Liver (tissue), 9 donors: ENCODE data around the gene WWC2. TPM values are rescaled to one million over a fixed set of nuclear protein-coding genes. Genes with fewer than 3 reads are reported as not detected.

ENCODE experiments used
- DNase-seq: peaks from one replicate; pipeline ENCODE4 v3.0.0-alpha.2; 2017; ENCODE audit warnings: low spot score
- H3K27ac ChIP-seq, 2 donors: one replicate each; pipeline ENCODE4 v1.7.0; 2013; ENCODE audit warnings: inconsistent platforms in 2 of 2, low read length in 2 of 2, control low read depth in 1 of 2, low read depth in 1 of 2, mild to moderate bottlenecking in 1 of 2
- H3K27me3 ChIP-seq, 4 donors: one replicate each; pipeline versions ENCODE4 v1.6.1 to v1.7.0; 2013; ENCODE audit warnings: low read length in 3 of 4, inconsistent platforms in 1 of 4, mild to moderate bottlenecking in 1 of 4, moderate library complexity in 1 of 4; ENCODE audit not compliant: control insufficient read depth in 4 of 4, insufficient read depth in 4 of 4
- H3K36me3 ChIP-seq, 4 donors: one replicate each; pipeline versions ENCODE4 v1.6.1 to v1.7.0; 2013; ENCODE audit warnings: low read length in 3 of 4, mild to moderate bottlenecking in 3 of 4, low read depth in 1 of 4, moderate library complexity in 1 of 4; ENCODE audit not compliant: control insufficient read depth in 4 of 4, insufficient read depth in 3 of 4
- H3K4me1 ChIP-seq, 4 donors: one replicate each; pipeline versions ENCODE4 v1.6.1 to v1.7.0; 2013; ENCODE audit warnings: low read length in 3 of 4, mild to moderate bottlenecking in 3 of 4, moderate library complexity in 1 of 4; ENCODE audit not compliant: control insufficient read depth in 4 of 4, insufficient read depth in 4 of 4
- H3K4me3 ChIP-seq, 3 donors: one replicate each; pipeline versions ENCODE4 v1.6.1 to v1.7.0; 2013; ENCODE audit warnings: low read length in 3 of 3, control low read depth in 1 of 3, low read depth in 1 of 3, mild to moderate bottlenecking in 1 of 3
- H3K9ac ChIP-seq, 2 donors: one replicate each; pipeline ENCODE4 v1.7.0; 2013; ENCODE audit warnings: low read length in 2 of 2, mild to moderate bottlenecking in 2 of 2, moderate library complexity in 2 of 2, control low read depth in 1 of 2, low read depth in 1 of 2
- H3K9me3 ChIP-seq, 4 donors: one replicate each; pipeline versions ENCODE4 v1.6.1 to v1.7.0; 2013; ENCODE audit warnings: low read length in 3 of 4; ENCODE audit not compliant: control insufficient read depth in 4 of 4
- EGR1 ChIP-seq, 2 donors: IDR thresholded peaks; 2 replicates each; pipeline ENCODE4 v1.6.1; 2016 to 2018; ENCODE audit warnings: antibody characterized with exemption in 2 of 2, low read depth in 2 of 2
- FOXA1 ChIP-seq: IDR thresholded peaks from 2 replicates; pipeline ENCODE4 v1.6.1; 2016; ENCODE audit warnings: antibody characterized with exemption
- FOXA2 ChIP-seq: IDR thresholded peaks from 2 replicates; pipeline ENCODE4 v1.6.1; 2016; ENCODE audit warnings: antibody characterized with exemption
- HNF4A ChIP-seq, 2 donors: conservative IDR thresholded peaks; 2 replicates each; pipeline ENCODE4 v1.6.1; 2016; ENCODE audit warnings: antibody characterized with exemption in 2 of 2, mild to moderate bottlenecking in 2 of 2
- HNF4G ChIP-seq: IDR thresholded peaks from 2 replicates; pipeline ENCODE4 v1.6.1; 2016; ENCODE audit warnings: antibody characterized with exemption
- NR2F2 ChIP-seq: IDR thresholded peaks from 2 replicates; pipeline ENCODE4 v1.6.1; 2016; ENCODE audit warnings: antibody characterized with exemption
- RAD21 ChIP-seq, 2 donors: IDR thresholded peaks; 2 replicates each; pipeline ENCODE4 v1.6.1; 2016; ENCODE audit warnings: antibody characterized with exemption in 2 of 2, mild to moderate bottlenecking in 2 of 2
- RXRA ChIP-seq, 2 donors: IDR thresholded peaks; 2 replicates each; pipeline ENCODE4 v1.6.1; 2017 to 2018; ENCODE audit warnings: antibody characterized with exemption in 2 of 2, mild to moderate bottlenecking in 1 of 2
- SP1 ChIP-seq: IDR thresholded peaks from 2 replicates; pipeline ENCODE4 v1.6.1; 2018; ENCODE audit warnings: antibody characterized with exemption, mild to moderate bottlenecking
- TAF1 ChIP-seq: conservative IDR thresholded peaks from 2 replicates; pipeline ENCODE4 v1.6.1; 2016; ENCODE audit warnings: antibody characterized with exemption, mild to moderate bottlenecking
- WGBS: extraction: QIAGEN DNeasy Blood & Tissue Kit; methylation state at CpG from one replicate; pipeline ENCODE4 v1.1.7; 2013; 5-methylcytosine and 5-hydroxymethylcytosine counted together
- polyA plus RNA-seq, 2 donors: library from polyadenylated mRNA; stranded (reverse) in 1 of 2; unstranded in 1 of 2; fragments of 200-250 nt in 1 of 2; fragments of >200 nt in 1 of 2; fragmentation: Nextera tagmentation in 1 of 2; extraction: Ambion mirVana in 1 of 2; gene quantifications; one replicate each; pipeline versions ENCODE4 v1.2.1 to v1.2.3, GENCODE V29; 2013 to 2015
- total RNA-seq, 2 donors: library from RNA; depleted of rRNA; stranded (reverse); fragments of >200 nt; gene quantifications; one replicate each; pipeline ENCODE4 v1.2.3, GENCODE V29; 2014
- TF ChIP-seq, protein P1 (sequence below): fragments of 150-350 bp; IDR thresholded peaks from 2 replicates; pipeline ENCODE4 v1.5.1; 2017; ENCODE audit warnings: improper control_type of control experiment, low read depth, low read length; ENCODE audit not compliant: missing input control
- TF ChIP-seq, protein P2 (sequence below): IDR thresholded peaks from 2 replicates; pipeline ENCODE4 v1.6.1; 2016; ENCODE audit warnings: antibody characterized with exemption
- TF ChIP-seq, protein P3 (sequence below): IDR thresholded peaks from 2 replicates; pipeline ENCODE4 v1.6.1; 2016; ENCODE audit warnings: antibody characterized with exemption
- TF ChIP-seq, protein P4 (sequence below): IDR thresholded peaks from 2 replicates; pipeline ENCODE4 v1.6.1; 2016; ENCODE audit warnings: antibody characterized with exemption, mild to moderate bottlenecking
- donor health status: healthy.
- donor health status: healthy.
- donor health status: healthy.
- donor health status: healthy.
- donor health status: healthy.

Gene WWC2
- total and polyA plus RNA-seq, 4 donors: 8.6 to 60.1 (median 13.3) TPM

GRCh38 chr4:183173580-183174526, 74.8 kb downstream of the WWC2 start:
- peaks cover 7 to 26% (median 18%) of the 10 kb centered on the region in 4 donors for H3K4me1 ChIP-seq
- H3K27ac ChIP-seq: no peak overlapping the region
- no peak for DNase-seq
- WGBS: 69% methylated on average over 13 of the region's 13 CpGs
- H3K36me3 ChIP-seq: no peaks in the 10 kb centered on the region
- TF ChIP-seq TAF1 (no peak), FOXA2 (no peak), HNF4A (conservative IDR thresholded peaks at IDR 0.05) (no peak), RXRA (IDR thresholded peaks at IDR 0.05) (no peak), HNF4G (no peak), EGR1 (IDR thresholded peaks at IDR 0.05; ENCODE audit: low read depth in 2 of 2) (no peak)
- TF ChIP-seq, protein P1, sequence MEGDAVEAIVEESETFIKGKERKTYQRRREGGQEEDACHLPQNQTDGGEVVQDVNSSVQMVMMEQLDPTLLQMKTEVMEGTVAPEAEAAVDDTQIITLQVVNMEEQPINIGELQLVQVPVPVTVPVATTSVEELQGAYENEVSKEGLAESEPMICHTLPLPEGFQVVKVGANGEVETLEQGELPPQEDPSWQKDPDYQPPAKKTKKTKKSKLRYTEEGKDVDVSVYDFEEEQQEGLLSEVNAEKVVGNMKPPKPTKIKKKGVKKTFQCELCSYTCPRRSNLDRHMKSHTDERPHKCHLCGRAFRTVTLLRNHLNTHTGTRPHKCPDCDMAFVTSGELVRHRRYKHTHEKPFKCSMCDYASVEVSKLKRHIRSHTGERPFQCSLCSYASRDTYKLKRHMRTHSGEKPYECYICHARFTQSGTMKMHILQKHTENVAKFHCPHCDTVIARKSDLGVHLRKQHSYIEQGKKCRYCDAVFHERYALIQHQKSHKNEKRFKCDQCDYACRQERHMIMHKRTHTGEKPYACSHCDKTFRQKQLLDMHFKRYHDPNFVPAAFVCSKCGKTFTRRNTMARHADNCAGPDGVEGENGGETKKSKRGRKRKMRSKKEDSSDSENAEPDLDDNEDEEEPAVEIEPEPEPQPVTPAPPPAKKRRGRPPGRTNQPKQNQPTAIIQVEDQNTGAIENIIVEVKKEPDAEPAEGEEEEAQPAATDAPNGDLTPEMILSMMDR: no peak
- TF ChIP-seq, protein P2, sequence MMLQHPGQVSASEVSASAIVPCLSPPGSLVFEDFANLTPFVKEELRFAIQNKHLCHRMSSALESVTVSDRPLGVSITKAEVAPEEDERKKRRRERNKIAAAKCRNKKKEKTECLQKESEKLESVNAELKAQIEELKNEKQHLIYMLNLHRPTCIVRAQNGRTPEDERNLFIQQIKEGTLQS: no peak
- H3K4me3 ChIP-seq: no peak overlapping the region
- no peaks in the 10 kb centered on the region for H3K9me3 ChIP-seq
- H3K9ac ChIP-seq: no peak overlapping the region
- H3K27me3 ChIP-seq: no peaks in the 10 kb centered on the region

DNA sequence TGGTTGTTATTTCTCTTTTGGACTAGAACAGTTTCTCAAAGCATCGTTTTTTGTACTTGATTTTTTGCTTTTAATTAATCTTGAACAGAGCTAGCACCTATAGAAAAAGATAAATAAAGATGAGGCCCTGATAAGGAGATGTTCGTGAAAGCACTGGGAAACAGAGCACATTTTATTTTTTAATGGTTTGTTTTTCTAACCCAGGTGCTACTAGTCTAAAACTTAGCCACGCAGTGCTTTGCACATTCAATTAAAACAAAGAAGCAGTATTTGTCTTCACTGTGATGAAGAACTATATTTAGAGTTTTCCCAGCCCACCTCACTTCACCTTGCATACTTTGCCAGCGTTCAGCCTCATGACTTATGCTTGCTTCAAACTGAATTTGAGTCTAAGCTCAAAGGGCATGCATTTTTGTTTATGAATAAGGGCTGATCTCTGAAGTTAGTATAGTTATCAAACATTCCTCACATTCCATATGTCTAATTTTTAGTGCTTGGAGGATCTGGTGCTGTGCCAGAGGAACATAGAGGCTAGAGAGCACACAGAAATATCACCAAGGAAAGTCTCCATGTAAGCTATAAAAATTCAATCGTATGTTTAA, 76.7 kb downstream of the WWC2 start:
- Histone ChIP-seq H3K27me3 (no peaks in the 10 kb centered on the region), H3K27ac (no peak overlapping the region), H3K36me3 (no peaks in the 10 kb centered on the region), H3K9ac (no peak overlapping the region), H3K4me1 (peaks cover 4 to 18% (median 13%) of the 10 kb centered on the region in 4 donors), H3K9me3 (no peaks in the 10 kb centered on the region), H3K4me3 (no peak overlapping the region)
- no peak for DNase-seq
- WGBS: 51% methylated on average over 5 of the region's 5 CpGs
- TF ChIP-seq RAD21 (IDR thresholded peaks at IDR 0.05) (no peak), HNF4G (no peak)

- H3K9me3 ChIP-seq: no peaks in the 10 kb centered on the region
- no peak overlapping the region for H3K9ac ChIP-seq
- H3K27ac ChIP-seq: no peak overlapping the region
- H3K27me3 ChIP-seq: no peaks in the 10 kb centered on the region
- H3K4me3 ChIP-seq: no peak overlapping the region
- H3K4me1 ChIP-seq: peaks cover 3 to 16% (median 7%) of the 10 kb centered on the region in 4 donors
- 94% methylated on average over 2 of the region's 2 CpGs for WGBS
- DNase-seq: no peak
- H3K36me3 ChIP-seq: no peaks in the 10 kb centered on the region
- TF ChIP-seq, protein P1: no peak
- TF ChIP-seq FOXA1 (no peak), SP1 (no peak), TAF1 (no peak), RAD21 (IDR thresholded peaks at IDR 0.05) (no peak), RXRA (IDR thresholded peaks at IDR 0.05) (no peak), FOXA2 (no peak), HNF4G (no peak), NR2F2 (no peak)
- TF ChIP-seq, protein P3, sequence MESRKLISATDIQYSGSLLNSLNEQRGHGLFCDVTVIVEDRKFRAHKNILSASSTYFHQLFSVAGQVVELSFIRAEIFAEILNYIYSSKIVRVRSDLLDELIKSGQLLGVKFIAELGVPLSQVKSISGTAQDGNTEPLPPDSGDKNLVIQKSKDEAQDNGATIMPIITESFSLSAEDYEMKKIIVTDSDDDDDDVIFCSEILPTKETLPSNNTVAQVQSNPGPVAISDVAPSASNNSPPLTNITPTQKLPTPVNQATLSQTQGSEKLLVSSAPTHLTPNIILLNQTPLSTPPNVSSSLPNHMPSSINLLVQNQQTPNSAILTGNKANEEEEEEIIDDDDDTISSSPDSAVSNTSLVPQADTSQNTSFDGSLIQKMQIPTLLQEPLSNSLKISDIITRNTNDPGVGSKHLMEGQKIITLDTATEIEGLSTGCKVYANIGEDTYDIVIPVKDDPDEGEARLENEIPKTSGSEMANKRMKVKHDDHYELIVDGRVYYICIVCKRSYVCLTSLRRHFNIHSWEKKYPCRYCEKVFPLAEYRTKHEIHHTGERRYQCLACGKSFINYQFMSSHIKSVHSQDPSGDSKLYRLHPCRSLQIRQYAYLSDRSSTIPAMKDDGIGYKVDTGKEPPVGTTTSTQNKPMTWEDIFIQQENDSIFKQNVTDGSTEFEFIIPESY: no peak
- TF ChIP-seq, protein P2: no peak
- TF ChIP-seq, protein P4, sequence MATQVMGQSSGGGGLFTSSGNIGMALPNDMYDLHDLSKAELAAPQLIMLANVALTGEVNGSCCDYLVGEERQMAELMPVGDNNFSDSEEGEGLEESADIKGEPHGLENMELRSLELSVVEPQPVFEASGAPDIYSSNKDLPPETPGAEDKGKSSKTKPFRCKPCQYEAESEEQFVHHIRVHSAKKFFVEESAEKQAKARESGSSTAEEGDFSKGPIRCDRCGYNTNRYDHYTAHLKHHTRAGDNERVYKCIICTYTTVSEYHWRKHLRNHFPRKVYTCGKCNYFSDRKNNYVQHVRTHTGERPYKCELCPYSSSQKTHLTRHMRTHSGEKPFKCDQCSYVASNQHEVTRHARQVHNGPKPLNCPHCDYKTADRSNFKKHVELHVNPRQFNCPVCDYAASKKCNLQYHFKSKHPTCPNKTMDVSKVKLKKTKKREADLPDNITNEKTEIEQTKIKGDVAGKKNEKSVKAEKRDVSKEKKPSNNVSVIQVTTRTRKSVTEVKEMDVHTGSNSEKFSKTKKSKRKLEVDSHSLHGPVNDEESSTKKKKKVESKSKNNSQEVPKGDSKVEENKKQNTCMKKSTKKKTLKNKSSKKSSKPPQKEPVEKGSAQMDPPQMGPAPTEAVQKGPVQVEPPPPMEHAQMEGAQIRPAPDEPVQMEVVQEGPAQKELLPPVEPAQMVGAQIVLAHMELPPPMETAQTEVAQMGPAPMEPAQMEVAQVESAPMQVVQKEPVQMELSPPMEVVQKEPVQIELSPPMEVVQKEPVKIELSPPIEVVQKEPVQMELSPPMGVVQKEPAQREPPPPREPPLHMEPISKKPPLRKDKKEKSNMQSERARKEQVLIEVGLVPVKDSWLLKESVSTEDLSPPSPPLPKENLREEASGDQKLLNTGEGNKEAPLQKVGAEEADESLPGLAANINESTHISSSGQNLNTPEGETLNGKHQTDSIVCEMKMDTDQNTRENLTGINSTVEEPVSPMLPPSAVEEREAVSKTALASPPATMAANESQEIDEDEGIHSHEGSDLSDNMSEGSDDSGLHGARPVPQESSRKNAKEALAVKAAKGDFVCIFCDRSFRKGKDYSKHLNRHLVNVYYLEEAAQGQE: no peak
These were observed 77.9 kb downstream of the WWC2 start for GRCh38 chr4:183177001-183177400.
